Measurements from ENCODE around the gene EP400. TPM values are rescaled to one million over a fixed set of nuclear protein-coding genes. Genes with fewer than 3 reads are reported as not detected.

EP400 gene
- total and polyA plus RNA-seq, 2 experiments from 2014 or later, result 10.3 to 12.3 TPM

- no peak overlapping the region for H2AFZ ChIP-seq
- H4K20me1 ChIP-seq (ENCODE audit: insufficient read depth, poor library complexity, severe bottlenecking), result no peaks in the 10 kb centered on the region
- over 99% methylated on average over 19 of the region's 19 CpGs for WGBS (ENCODE audit: low lambda C conversion rate, missing lambda C conversion rate)
- no peaks in the 10 kb centered on the region for H3K79me2 ChIP-seq
- H3K4me3 ChIP-seq, result no peak overlapping the region
- H3K4me2 ChIP-seq, result no peak overlapping the region
- no peaks in the 10 kb centered on the region for H3K9me3 ChIP-seq (ENCODE audit: low read depth)
- no peak for DNase-seq (ENCODE audit: low spot score)
- no peak for TF ChIP-seq CTCF (IDR thresholded peaks at IDR 0.05; ENCODE audit: poor library complexity)
- TF ChIP-seq EZH2phosphoT487 (IDR thresholded peaks at IDR 0.05; ENCODE audit: low read depth, severe bottlenecking, unreplicated experiment), result no peak
- no peaks in the 10 kb centered on the region for H3K9me2 ChIP-seq (replicated peaks; ENCODE audit: insufficient read depth)
- no peak overlapping the region for H3K27ac ChIP-seq
- H3K4me1 ChIP-seq (ENCODE audit: insufficient read depth), result no peaks in the 10 kb centered on the region
- no peaks in the 10 kb centered on the region for H3K27me3 ChIP-seq
- peaks cover 5% of the 10 kb centered on the region for H3K36me3 ChIP-seq (replicated peaks; ENCODE audit: insufficient read depth, low read depth)
Measured at GRCh38 chr12:132124766-132125425, 175.2 kb downstream of the EP400 start.

- Histone ChIP-seq H3K27ac (no peak overlapping the region), H2AFZ (no peak overlapping the region), H3K4me3 (no peak overlapping the region), H3K9me3 (ENCODE audit: low read depth) (no peaks in the 10 kb centered on the region), H3K79me2 (no peaks in the 10 kb centered on the region), H3K4me2 (no peak overlapping the region), H3K36me3 (replicated peaks; ENCODE audit: insufficient read depth, low read depth) (peaks cover 5% of the 10 kb centered on the region), H3K9me2 (replicated peaks; ENCODE audit: insufficient read depth) (no peaks in the 10 kb centered on the region), H3K27me3 (no peaks in the 10 kb centered on the region), H4K20me1 (ENCODE audit: insufficient read depth, poor library complexity, severe bottlenecking) (no peaks in the 10 kb centered on the region), H3K4me1 (ENCODE audit: insufficient read depth) (no peaks in the 10 kb centered on the region)
- TF ChIP-seq CTCF (IDR thresholded peaks at IDR 0.05; ENCODE audit: poor library complexity), result no peak
- no peak for TF ChIP-seq EZH2 (IDR thresholded peaks at IDR 0.05; ENCODE audit: borderline replicate concordance)
- no peak for TF ChIP-seq EZH2phosphoT487 (IDR thresholded peaks at IDR 0.05; ENCODE audit: low read depth, severe bottlenecking, unreplicated experiment)
- 96% methylated on average over 12 of the region's 12 CpGs for WGBS (ENCODE audit: low lambda C conversion rate, missing lambda C conversion rate)
- no peak for DNase-seq (ENCODE audit: low spot score)
Measured at GRCh38 chr12:132125736-132126135, 176.0 kb downstream of the EP400 start.

GRCh38 chr12:132127041-132127440 lies 177.3 kb downstream of the EP400 start:
- Histone ChIP-seq H3K9me2 (replicated peaks; ENCODE audit: insufficient read depth) (no peaks in the 10 kb centered on the region), H2AFZ (no peak overlapping the region), H3K27ac (no peak overlapping the region), H4K20me1 (ENCODE audit: insufficient read depth, poor library complexity, severe bottlenecking) (no peaks in the 10 kb centered on the region), H3K4me2 (no peak overlapping the region), H3K79me2 (no peaks in the 10 kb centered on the region), H3K9me3 (ENCODE audit: low read depth) (no peaks in the 10 kb centered on the region), H3K4me3 (no peak overlapping the region), H3K27me3 (no peaks in the 10 kb centered on the region), H3K36me3 (replicated peaks; ENCODE audit: insufficient read depth, low read depth) (peaks cover 5% of the 10 kb centered on the region), H3K4me1 (ENCODE audit: insufficient read depth) (no peaks in the 10 kb centered on the region)
- TF ChIP-seq CTCF (IDR thresholded peaks at IDR 0.05; ENCODE audit: poor library complexity) (no peak), EZH2 (IDR thresholded peaks at IDR 0.05; ENCODE audit: borderline replicate concordance) (no peak), EZH2phosphoT487 (IDR thresholded peaks at IDR 0.05; ENCODE audit: low read depth, severe bottlenecking, unreplicated experiment) (no peak)
- WGBS (ENCODE audit: low lambda C conversion rate, missing lambda C conversion rate), result over 99% methylated on average over 8 of the region's 8 CpGs
- DNase-seq (ENCODE audit: low spot score), result no peak
